GOT3 (cell line): Measurements from ENCODE around the gene TAF5L.
"Not testable (repeated sequence)": the region's sequence is repeated elsewhere in the genome, so short reads cannot be mapped to it uniquely, and the experiment has no call there.

Source experiments
- DNase-seq: peaks from one replicate; lab custom pipeline; 2025; ENCODE audit warnings: mixed read lengths; lab: John Stamatoyannopoulos, UW

The TAF5L gene

GRCh38 chr1:229567109-229567868 lies 58.6 kb downstream of the TAF5L start:
- no peak for DNase-seq

GRCh38 chr1:229563701-229564100 lies 62.2 kb downstream of the TAF5L start:
- DNase-seq: no peak

DNA sequence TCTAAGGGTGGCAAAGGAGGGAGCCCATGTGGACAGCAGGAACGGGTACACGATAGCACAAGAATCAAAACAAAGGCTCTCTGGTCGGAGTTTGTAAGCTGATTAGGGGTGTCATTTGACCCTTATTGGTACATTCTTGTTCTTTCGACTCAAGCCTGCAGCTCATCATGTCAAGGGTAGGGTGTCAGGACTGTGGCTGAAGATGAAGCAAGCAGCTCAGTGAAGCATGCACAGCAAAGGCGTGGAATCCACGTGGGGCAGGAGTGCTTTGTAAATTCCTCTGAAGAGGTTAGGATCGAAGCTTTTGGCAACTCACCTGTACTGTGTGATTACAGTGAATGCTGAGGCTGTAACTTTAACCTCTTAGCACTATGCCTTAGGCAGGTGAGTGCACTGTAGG lies 62.7 kb downstream of the TAF5L start:
- no peak for DNase-seq

DNA sequence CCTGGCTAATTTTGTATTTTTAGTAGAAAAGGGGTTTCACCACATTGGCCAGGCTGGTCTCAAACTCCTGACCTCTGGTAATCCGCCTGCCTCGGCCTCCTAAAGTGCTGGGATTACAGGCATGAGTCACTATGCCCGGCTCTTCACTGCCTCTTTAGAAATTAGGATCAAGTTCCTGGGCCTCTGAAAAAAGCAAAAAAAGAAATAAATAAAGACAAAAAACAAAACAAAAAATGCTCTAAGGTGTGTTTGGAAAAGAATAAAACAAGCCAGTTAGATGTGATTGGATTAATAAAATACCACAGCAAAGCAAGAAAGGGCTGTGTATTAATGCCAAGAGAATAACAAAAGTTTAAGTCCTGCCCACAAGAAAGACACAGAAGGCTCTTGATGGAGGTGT lies 63.2 kb downstream of the TAF5L start:
- no peak for DNase-seq

DNA sequence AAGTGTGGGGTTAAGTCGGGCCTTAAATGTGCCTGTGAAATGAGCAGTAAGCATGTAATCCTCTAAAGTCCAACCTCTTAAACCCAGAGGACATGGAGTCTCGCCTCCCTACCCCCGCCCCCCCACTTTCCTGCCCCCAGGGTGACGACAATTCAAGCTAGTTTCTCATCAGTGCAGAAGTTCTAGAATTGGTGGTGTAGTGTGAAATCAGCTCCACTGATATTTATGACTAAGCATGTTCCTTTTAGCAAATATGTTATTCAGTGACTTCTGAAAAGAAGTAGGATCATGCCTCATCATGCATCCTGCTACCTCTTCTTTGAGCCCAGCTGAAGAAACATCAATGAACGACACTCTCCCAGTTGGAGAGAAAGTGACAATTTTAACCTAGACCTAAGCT lies 64.8 kb downstream of the TAF5L start:
- no peak for DNase-seq

DNA sequence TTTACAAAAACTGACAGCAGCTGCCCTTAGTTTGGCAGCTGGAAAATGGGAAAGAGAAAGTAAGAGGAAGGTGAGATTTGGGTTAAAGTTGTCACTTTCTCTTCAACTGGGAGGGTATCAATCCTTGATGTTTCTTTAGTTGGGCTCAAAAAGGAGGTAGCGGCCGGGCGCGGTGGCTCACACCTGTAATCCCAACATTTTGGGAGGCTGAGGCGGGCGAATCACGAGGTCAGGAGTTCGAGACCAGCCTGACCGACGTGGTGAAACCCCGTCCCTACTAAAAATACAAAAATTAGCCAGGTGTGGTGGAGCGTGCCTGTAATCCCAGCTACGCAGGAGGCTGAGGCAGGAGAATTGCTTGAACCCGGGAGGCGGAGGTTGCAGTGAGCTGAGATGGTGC lies 65.8 kb downstream of the TAF5L start:
- not testable (repeated sequence) for DNase-seq

DNA sequence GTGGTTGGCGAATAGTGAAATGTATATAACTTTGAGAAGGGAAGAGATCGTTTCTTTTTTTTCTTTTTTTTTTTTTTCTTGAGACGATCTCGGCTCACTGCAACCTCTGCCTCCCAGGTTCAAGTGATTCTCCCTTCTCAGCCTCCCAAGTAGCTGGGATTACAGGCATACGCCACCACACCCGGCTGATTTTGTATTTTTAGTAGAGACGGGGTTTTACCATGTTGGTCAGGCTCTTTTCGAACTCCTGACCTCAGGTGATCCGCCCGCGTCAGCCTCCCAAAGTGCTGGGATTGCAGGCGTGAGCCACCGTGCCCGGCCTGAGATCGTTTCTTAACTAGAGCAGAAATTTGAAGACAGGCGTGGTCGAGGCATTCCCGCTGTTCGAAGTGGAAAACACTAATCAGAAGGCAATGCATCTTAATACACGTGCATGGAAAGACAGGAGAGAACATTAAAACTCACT lies 66.6 kb downstream of the TAF5L start:
- not testable (repeated sequence) for DNase-seq

GRCh38 chr1:229558460-229559335 lies 67.2 kb downstream of the TAF5L start, which contains the start of gene ABCB10:
Gene ABCB10 (minus strand): TSS chr1:229558707. CDS start chr1:229558652, 55 bp downstream.
- peak; percentile 99 for DNase-seq

DNA sequence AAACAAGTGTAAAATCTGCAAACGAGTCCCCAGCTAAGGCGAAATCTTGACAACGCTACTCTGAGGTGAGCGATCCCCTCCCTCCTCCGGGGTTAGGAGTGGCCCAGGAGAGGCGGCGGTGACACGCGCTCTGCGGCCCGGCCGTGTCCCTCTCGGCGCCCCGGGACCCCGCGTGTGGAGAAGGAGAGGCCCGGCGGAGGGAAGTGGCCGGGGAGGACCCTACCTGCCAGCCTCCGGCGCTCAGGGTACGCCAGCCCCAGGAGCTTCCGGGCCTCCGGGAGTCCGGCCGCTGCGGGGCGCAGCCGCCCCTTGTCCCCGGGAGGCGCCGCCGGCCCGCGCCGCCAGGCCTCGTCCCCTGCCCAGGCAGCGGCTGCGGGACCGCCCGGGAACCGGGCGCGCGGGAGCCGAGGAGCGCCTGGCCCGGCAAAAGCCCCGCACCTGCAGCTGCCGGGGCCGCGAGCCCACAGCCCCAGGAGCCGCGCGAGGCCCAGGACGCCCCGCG lies 68.0 kb downstream of the TAF5L start:
- DNase-seq: no peak

DNA sequence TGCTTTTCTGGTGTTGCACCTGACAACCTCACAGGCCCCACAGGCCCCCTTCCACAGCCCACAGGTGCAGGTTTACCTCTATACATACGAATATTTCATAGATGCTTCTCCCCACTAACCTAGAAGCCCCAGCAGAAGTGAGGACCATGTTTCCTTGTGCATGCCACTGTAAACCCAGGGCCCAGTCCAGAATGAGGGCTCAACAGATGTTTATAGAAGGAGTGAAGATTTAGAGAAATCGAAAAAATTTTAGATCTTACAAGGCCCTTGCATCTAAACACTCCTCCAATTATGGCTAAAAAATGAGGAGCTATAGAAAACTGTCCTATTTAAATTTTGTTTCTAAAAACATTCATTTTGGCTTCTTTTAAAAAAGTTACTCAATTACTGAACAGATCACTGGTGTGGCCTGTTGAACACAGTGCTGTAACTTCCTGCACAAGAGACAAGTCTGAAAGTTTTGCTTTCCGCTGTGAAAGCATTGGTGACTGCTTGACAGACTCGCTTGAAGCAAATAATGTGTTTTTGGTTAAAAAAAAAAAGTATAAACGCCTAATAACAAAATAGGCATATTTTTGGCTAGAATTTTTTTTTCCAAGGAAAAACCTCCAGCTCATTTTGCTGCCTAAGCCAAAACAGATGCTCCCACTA lies 68.6 kb downstream of the TAF5L start:
- no peak for DNase-seq

DNA sequence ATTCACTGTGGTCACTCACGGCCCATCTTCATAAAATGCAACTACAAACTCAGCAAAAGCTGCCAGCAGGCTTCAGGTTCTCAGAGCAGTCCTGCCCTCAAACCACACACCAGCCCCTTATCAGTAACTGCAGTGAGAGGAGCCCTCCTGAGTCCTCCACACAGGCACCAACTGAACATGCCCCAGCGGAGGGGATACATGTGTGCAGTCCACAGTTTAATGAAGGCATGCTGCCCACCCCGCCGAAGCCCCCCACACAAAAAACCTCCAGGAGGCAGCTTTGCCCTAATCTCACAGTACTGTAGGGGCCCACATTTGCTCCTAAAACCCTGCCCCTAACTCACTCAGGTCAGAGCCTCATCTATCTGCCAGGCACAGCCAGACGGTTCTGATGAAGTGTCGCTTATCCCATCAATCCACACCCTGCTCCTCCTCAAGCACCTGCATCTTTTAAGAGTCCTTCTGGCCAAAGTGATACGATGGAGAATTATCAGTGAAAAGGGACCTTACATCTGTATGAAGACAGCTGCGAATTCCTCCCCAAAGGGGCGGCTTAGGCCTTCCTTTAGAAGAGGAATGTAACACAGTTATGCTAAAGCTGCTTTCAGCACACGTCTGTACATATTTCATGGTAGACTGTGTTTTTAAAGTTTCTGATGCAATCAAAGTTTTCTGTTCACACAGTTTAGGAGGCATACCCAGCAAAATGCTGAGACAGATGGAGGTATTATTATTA lies 70.9 kb downstream of the TAF5L start:
- no peak for DNase-seq

DNA sequence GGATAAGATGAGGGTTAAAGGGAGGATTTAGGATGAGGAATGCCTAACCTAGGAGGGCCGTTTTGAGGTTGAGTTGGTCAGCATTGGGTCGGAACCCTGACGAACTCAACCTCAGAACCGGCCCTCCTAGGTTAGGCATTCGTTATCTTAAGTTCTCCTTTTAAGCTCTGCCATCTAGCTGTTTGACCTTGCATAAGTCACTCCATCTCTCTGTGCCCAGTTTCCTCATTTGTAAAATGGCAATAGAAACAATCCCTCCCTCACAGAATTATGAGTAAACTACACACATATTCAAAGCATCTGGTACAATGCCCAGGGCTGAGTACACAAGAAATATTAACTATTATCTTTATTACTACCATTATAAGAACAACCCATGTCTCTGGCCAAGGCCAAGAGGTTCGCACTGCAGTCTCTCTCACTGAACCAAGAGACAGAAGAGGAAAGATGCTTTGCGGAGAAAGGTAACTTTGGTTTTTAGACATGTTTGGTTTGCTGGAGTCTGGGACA lies 72.2 kb downstream of the TAF5L start:
- no peak for DNase-seq

DNA sequence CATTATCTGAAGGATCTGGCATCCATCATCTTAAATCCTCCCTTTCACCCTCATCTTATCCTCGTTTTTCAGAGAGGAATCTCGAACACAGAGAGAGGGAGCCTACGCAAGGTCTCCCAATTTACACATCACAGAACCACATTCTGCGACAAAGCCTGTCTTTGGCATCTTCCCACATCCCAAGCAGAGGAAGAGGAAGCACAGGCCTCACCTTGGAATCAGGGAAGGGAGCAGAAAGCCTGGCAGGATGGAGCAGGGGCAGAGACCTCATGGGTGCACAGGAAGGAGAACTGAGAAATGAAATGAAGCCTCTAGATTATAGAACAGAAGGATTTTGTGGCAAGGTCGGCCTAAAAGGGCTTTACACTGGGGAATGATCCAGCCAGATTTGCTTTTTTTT lies 73.2 kb downstream of the TAF5L start:
- DNase-seq: no peak

GRCh38 chr1:229550812-229551567 lies 74.9 kb downstream of the TAF5L start:
- no peak for DNase-seq

DNA sequence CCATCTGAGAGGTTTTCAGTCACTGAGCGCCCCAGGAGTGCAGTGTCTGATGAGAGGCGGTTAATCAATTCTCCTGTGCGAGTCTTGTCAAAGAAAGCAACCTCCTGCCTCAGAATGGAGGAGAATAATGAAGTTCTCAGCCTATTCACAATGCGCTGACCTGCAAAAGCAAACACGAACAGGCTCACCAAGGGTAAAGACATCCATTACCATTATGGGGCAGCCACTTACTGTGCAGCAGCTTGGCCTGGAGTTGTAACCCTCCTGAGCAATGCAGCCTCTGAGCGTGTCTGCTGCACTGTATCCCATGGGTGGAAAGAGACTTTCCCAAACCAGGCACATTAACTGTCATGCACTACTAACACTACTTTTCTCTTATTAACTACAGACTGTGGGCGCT lies 78.4 kb downstream of the TAF5L start:
- DNase-seq: no peak

DNA sequence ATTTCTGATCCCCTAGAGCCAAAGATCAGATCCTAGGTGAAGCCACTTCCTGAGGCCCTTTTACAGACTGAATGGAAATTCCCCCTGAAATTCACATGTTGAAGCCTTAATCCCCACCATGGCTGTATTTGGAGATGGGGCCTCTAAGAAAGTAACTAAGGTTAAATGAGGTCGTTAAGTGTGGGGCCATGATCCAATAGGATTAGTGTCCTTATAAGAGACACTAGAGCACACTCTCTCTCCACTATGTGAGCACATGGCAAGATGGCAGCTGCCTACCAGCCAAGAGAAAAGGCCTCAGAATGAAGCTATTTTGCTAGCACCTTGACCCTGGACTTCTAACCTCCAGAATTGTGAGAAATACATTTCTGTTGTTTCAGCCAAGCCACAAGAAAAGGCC lies 81.3 kb downstream of the TAF5L start:
- DNase-seq: no peak
